Spleen (tissue), 11 donors: ENCODE measurements around the gene ATG5. TPM values are rescaled to one million over a fixed set of nuclear protein-coding genes. Genes with fewer than 3 reads are reported as not detected.

Experiments used
- DNase-seq: peaks from one replicate; pipeline ENCODE4 v3.0.0-alpha.2; 2020
- H3K27ac ChIP-seq, 8 donors: fragments of 200-600 bp; sonication (generic) in 7 of 8; 1 replicate in 4 of 8; 2 replicates in 4 of 8; pipeline versions ENCODE4 v1.5.0 to v1.8.0; 2016 to 2021; ENCODE audit warnings: inconsistent platforms in 4 of 8, mild to moderate bottlenecking in 4 of 8, moderate library complexity in 1 of 8
- H3K27me3 ChIP-seq, 7 donors: fragments of 200-600 bp; sonication (generic) in 6 of 7; replicated peaks in 1 of 7; 1 replicate in 4 of 7; 2 replicates in 3 of 7; pipeline versions ENCODE4 v1.5.0 to v1.8.0; 2016 to 2021; ENCODE audit warnings: inconsistent platforms in 3 of 7, mild to moderate bottlenecking in 1 of 7
- H3K36me3 ChIP-seq, 6 donors: fragments of 200-600 bp; sonication (generic) in 5 of 6; 1 replicate in 4 of 6; 2 replicates in 2 of 6; pipeline versions ENCODE4 v1.5.0 to v1.8.0; 2016 to 2021; ENCODE audit warnings: inconsistent platforms in 2 of 6
- H3K4me1 ChIP-seq, 6 donors: fragments of 200-600 bp; sonication (generic) in 5 of 6; 1 replicate in 3 of 6; 2 replicates in 3 of 6; pipeline versions ENCODE4 v1.5.0 to v1.8.0; 2016 to 2021; ENCODE audit warnings: inconsistent platforms in 3 of 6
- H3K4me3 ChIP-seq, 8 donors: fragments of 200-600 bp; sonication (generic) in 7 of 8; 1 replicate in 4 of 8; 2 replicates in 4 of 8; pipeline versions ENCODE4 v1.5.0 to v1.8.0; 2016 to 2021; ENCODE audit warnings: inconsistent platforms in 4 of 8, mild to moderate bottlenecking in 4 of 8, moderate library complexity in 2 of 8
- H3K9me3 ChIP-seq, 8 donors: fragments of 200-600 bp; sonication (generic) in 7 of 8; 1 replicate in 4 of 8; 2 replicates in 4 of 8; pipeline versions ENCODE4 v1.5.0 to v1.8.0; 2016 to 2021; ENCODE audit warnings: inconsistent platforms in 4 of 8
- CTCF ChIP-seq, 11 experiments: fragments of 200-600 bp in 7 of 11; fragments of 450-650 bp in 4 of 11; sonication (generic) in 4 of 11; IDR thresholded peaks in 8 of 11; conservative IDR thresholded peaks in 3 of 11; 1 replicate in 7 of 11; 2 replicates in 4 of 11; pipeline versions ENCODE4 v1.4.0 to v1.8.0; 2016 to 2021; ENCODE audit warnings: antibody characterized with exemption in 11 of 11, inconsistent platforms in 4 of 11, mild to moderate bottlenecking in 1 of 11
- POLR2A ChIP-seq, 3 donors: fragments of 450-650 bp; IDR thresholded peaks; one replicate each; pipeline ENCODE4 v1.5.1; 2017; ENCODE audit warnings: antibody characterized with exemption in 3 of 3, mild to moderate bottlenecking in 1 of 3
- POLR2AphosphoS5 ChIP-seq, 3 donors: sonication (generic); formaldehyde crosslinking; IDR thresholded peaks; one replicate each; pipeline ENCODE4 v1.5.1; 2017; ENCODE audit warnings: antibody characterized with exemption in 3 of 3
- WGBS, 5 donors: extraction: QIAGEN DNeasy Blood & Tissue Kit in 3 of 5; methylation state at CpG; one replicate each; pipeline versions ENCODE4 v1.1.5 to v1.1.7; 2013 to 2018; 5-methylcytosine and 5-hydroxymethylcytosine counted together
- intact Hi-C: fragments of 100-400 bp; cut with DNase I; formaldehyde crosslinking; loops from one replicate; pipeline ENCODE4 v1.15.0; 2023; ENCODE audit warnings: low total_unique reads
- polyA plus RNA-seq, 3 donors: library from polyadenylated mRNA; stranded (reverse); fragments of 200-250 nt; gene quantifications; one replicate each; pipeline ENCODE4 v1.2.1, GENCODE V29; 2013
- total RNA-seq, 7 donors: library from RNA; depleted of rRNA in 3 of 7; stranded (reverse); fragments of >200 nt in 3 of 7; fragmentation: NEBNext Ultra II Directional in 4 of 7; extraction: Animal tissue kit (Norgen Biotek cat#: 25700) in 4 of 7; gene quantifications; one replicate each; pipeline versions ENCODE4 v1.1.0 to v1.2.1, GENCODE V29; 2016 to 2021
- donor health status: healthy with polysubstance abuse.
- donor health status: DM: no; HTN: no; CAD: no; lungs with moderate emphysema.
- donor health status: DM: no; HTN: no; CAD: no.
- donor health status: Bipolar disorder and iron deficiency.
- donor health status: healthy.
- donor health status: DM: no; HTN: no; CAD: no.
- donor health status: DM: yes; HTN: yes; CAD: no.

Gene ATG5
- total and polyA plus RNA-seq, 10 donors, result 12.1 to 41.6 (median 27.7) TPM

GRCh38 chr6:106370639-106371038, 45.1 kb upstream of the ATG5 start:
- Histone ChIP-seq H3K9me3 (no peaks in the 10 kb centered on the region), H3K4me3 (no peak overlapping the region), H3K36me3 (no peaks in the 10 kb centered on the region), H3K4me1 (no peaks in the 10 kb centered on the region), H3K27me3 (no peaks in the 10 kb centered on the region), H3K27ac (no peak overlapping the region)
- TF ChIP-seq POLR2AphosphoS5 (IDR thresholded peaks at IDR 0.05) (no peak), CTCF (IDR thresholded peaks at IDR 0.05 in 8 of 11, conservative IDR thresholded peaks at IDR 0.05 in 3 of 11) (no peak), POLR2A (IDR thresholded peaks at IDR 0.05) (no peak)
- no peak for DNase-seq
- 83 to 89% (median 86%) methylated on average over 1 of the region's 1 CpG for WGBS, 5 donors
- intact Hi-C loops, result no loop called here

- no peaks in the 10 kb centered on the region for H3K4me1 ChIP-seq
- H3K27me3 ChIP-seq, result no peaks in the 10 kb centered on the region
- no peak overlapping the region for H3K27ac ChIP-seq
- 50 to 66% (median 54%) methylated on average over 2 of the region's 2 CpGs for WGBS, 5 donors
- intact Hi-C loops, result no loop called here
- H3K36me3 ChIP-seq, result no peaks in the 10 kb centered on the region
- no peak for DNase-seq
- H3K4me3 ChIP-seq, result no peak overlapping the region
- no peaks in the 10 kb centered on the region for H3K9me3 ChIP-seq
- TF ChIP-seq POLR2A (IDR thresholded peaks at IDR 0.05) (no peak), CTCF (IDR thresholded peaks at IDR 0.05 in 8 of 11, conservative IDR thresholded peaks at IDR 0.05 in 3 of 11) (no peak), POLR2AphosphoS5 (IDR thresholded peaks at IDR 0.05) (no peak)
Observed at GRCh38 chr6:106369739-106370138, 44.2 kb upstream of the ATG5 start.

- DNase-seq, result no peak
- intact Hi-C loops, result no loop called here
- no peak for TF ChIP-seq POLR2A (IDR thresholded peaks at IDR 0.05)
- no peak for TF ChIP-seq CTCF (IDR thresholded peaks at IDR 0.05 in 8 of 11, conservative IDR thresholded peaks at IDR 0.05 in 3 of 11)
- TF ChIP-seq POLR2AphosphoS5 (IDR thresholded peaks at IDR 0.05), result no peak
- peaks cover 0 to 40% (median 29%) of the 10 kb centered on the region in 7 donors for H3K27me3 ChIP-seq
- no peak overlapping the region for H3K27ac ChIP-seq
- no peaks in the 10 kb centered on the region for H3K9me3 ChIP-seq
- peaks cover 0 to 18% (median 15%) of the 10 kb centered on the region in 6 donors for H3K4me1 ChIP-seq
- H3K4me3 ChIP-seq, result no peak overlapping the region
- no peaks in the 10 kb centered on the region for H3K36me3 ChIP-seq
- 93 to 98% (median 97%) methylated on average over 3 of the region's 3 CpGs for WGBS, 5 donors
Observed at GRCh38 chr6:106363401-106364138, 38.0 kb upstream of the ATG5 start.

GRCh38 chr6:106360989-106361430, 35.5 kb upstream of the ATG5 start:
- intact Hi-C loops, result no loop called here
- no peak overlapping the region for H3K27ac ChIP-seq
- H3K4me1 ChIP-seq, result peaks cover 0 to 18% (median 15%) of the 10 kb centered on the region in 6 donors
- no peak for TF ChIP-seq POLR2AphosphoS5 (IDR thresholded peaks at IDR 0.05)
- no peak for TF ChIP-seq CTCF (IDR thresholded peaks at IDR 0.05 in 8 of 11, conservative IDR thresholded peaks at IDR 0.05 in 3 of 11)
- TF ChIP-seq POLR2A (IDR thresholded peaks at IDR 0.05), result no peak
- peaks cover 0 to 65% (median 46%) of the 10 kb centered on the region in 7 donors for H3K27me3 ChIP-seq
- H3K9me3 ChIP-seq, result no peaks in the 10 kb centered on the region
- 2 to 3% (median 2%) methylated on average over 19 to 31 of the region's 31 CpGs for WGBS, 5 donors
- H3K36me3 ChIP-seq, result no peaks in the 10 kb centered on the region
- H3K4me3 ChIP-seq, result peak overlapping the region; percentile 27 to 76 (median 48)
- peak; percentile 83 for DNase-seq
